T-helper 17 cell (primary cell): ENCODE data around the gene PEMT. TPM values are rescaled to one million over a fixed set of nuclear protein-coding genes. Genes with fewer than 3 reads are reported as not detected.

Source experiments
- ATAC-seq: fragments of 150-1000 bp; cut with Tn5 transposase; 2 replicates; pipeline ENCODE4 v1.10.0; 2021; ENCODE audit warnings: mild to moderate bottlenecking, moderate library complexity
- DNase-seq, 3 donors: peaks; one replicate each; pipeline versions ENCODE4 v3.0.0 to v3.0.0-alpha.2; 2020 to 2021
- H3K9me3 ChIP-seq: one replicate; pipeline ENCODE4 v1.7.0; 2013; ENCODE audit warnings: low read length, mild to moderate bottlenecking; ENCODE audit not compliant: control insufficient read depth, poor library complexity, severe bottlenecking
- H3K27ac Mint-ChIP-seq: one replicate; pipeline ENCODE4 v1.8.0; 2022; ENCODE audit warnings: mild to moderate bottlenecking, moderate library complexity, mixed read lengths
- H3K27me3 Mint-ChIP-seq: one replicate; pipeline ENCODE4 v1.8.0; 2022; ENCODE audit warnings: mixed read lengths
- H3K36me3 Mint-ChIP-seq: one replicate; pipeline ENCODE4 v1.8.0; 2022; ENCODE audit warnings: low read depth, mixed read lengths
- H3K4me1 Mint-ChIP-seq: one replicate; pipeline ENCODE4 v1.8.0; 2022; ENCODE audit warnings: mild to moderate bottlenecking, mixed read lengths
- H3K4me3 Mint-ChIP-seq: one replicate; pipeline ENCODE4 v1.8.0; 2022; ENCODE audit warnings: mild to moderate bottlenecking, moderate library complexity, mixed read lengths
- total RNA-seq, 4 donors: library from RNA in 2 of 4; stranded (reverse) in 2 of 4; gene quantifications; one replicate each; pipeline ENCODE4 v1.2.3 and lab custom pipeline; 2022 to 2026

Gene PEMT
- total RNA-seq, 2 donors from 2014 or later, result 13.8 to 14.8 TPM

DNA sequence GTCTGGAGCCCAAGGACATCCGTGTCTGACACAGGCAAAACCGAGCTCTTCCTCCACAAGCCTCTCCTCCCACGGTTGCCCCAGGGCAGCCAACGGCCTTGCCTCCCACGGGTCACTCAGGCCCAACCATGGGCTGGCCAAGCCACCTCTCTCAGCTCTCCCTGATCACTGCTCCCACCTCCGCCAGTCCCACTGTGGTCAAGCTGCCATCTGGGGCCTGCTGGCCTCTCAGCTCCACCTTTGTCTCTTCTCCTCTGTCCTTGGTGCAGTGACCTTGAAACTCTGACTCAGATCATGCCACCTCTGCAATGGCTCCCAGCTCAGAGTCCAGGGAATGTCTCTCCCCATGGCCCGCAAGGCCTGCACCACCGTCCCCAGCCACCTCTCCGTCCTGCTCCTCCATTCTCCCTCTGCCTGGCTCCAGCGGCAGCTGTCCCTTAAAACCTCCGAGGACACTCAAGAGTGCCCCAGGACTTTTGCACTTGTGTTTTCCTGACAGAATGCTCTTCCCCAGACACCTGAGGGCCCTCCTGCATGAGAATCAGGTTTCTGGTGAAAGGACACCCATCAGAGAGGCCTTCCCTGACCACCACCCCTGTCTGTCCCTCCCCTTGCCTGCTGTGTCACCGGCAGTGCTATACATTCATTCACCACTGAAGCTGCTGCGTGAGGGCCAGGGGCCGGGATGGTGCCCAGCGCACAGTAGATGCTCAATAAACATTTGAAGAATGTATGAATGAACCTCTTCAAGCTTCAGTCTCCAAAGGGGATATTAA lies 19.3 kb downstream of the PEMT start:
- no peak for ATAC-seq
- H3K9me3 ChIP-seq, result no peaks in the 10 kb centered on the region
- Mint-ChIP-seq H3K4me1 (peaks cover 18% of the 10 kb centered on the region), H3K27me3 (no peaks in the 10 kb centered on the region), H3K27ac (peak overlapping the region; percentile 59), H3K4me3 (no peak overlapping the region), H3K36me3 (peaks cover 3% of the 10 kb centered on the region)
- no peak for DNase-seq

DNA sequence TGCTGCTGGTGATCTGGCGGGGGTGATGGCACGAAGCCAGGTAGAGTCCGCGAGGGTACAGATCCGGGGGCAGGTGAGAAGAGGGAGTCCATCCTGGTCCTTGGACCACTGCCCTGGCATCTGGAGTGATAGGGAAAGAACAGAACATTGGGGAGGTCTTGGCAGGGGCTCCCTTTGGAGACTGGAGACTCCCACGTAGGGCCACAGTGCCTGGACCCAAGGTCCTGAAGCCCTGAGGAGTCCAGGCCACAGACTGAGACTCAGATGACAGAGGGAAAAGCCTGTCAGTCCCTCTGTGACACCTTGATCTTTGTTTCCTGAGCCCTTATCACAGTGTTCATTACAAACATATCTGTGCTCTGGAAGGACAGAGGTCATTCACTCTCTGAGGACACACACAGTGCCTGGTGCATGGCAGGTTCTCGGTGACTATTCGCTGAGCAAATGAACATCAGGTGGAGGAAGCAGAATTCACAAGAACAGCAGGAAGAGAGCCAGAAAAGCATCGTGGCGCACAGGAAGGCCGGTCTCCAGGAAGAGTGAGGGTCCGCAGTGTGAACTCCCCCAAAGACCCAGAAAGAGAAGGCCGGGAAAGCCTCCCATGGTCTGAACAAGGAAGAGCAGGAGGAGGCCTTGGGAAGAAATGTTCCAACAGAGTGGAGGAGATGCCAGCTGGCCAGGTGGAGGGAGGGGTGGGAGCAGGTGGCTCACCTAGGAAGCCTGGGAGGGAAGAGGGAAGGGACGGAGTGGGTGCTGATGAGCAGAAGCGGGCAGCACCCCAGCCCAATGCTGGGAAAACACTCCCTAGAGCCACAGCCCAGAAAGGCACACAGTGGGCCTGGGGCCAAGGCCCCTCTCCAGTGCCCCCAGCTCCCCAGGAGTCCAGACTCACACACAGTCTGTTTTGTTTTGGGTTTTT lies 20.5 kb downstream of the PEMT start:
- H3K36me3 Mint-ChIP-seq, result peaks cover 3% of the 10 kb centered on the region
- ATAC-seq, result no peak
- DNase-seq, result no peak
- no peak overlapping the region for H3K4me3 Mint-ChIP-seq
- H3K27ac Mint-ChIP-seq, result peak overlapping the region; percentile 84
- no peaks in the 10 kb centered on the region for H3K9me3 ChIP-seq
- H3K27me3 Mint-ChIP-seq, result no peaks in the 10 kb centered on the region
- H3K4me1 Mint-ChIP-seq, result peaks cover 18% of the 10 kb centered on the region

DNA sequence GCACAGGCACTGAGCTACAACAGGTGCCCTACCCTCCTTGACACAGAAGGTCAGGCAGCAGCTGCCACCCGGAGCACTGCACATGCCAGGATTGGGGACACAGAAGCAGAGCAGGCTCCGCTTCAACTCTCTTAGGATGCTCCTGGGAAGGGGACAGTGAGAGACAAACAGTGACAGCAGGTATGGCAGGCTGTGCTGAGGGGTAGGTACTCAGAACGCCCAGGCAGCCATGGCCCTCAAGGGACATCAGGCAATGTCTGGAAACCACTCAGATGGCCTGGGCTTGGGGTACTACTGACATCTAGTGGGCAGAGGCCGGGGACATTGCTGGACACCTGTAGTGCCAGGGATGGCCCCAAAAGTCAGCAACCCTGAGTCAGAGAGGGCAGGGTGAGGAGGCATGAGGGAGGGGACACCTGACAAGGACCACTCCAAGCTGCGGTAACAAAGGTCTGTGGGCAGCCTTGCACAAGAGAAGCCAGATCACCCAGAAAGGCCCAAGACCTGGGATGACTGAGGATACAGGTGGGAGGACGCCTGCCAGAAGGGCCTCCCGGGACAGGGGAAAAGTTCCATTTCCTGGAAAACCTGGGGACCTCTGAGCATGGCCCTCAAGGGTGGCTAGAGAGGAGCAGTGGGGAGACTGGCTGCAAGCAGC lies 21.2 kb downstream of the PEMT start:
- no peak for DNase-seq
- no peaks in the 10 kb centered on the region for H3K9me3 ChIP-seq
- Mint-ChIP-seq H3K27me3 (no peaks in the 10 kb centered on the region), H3K27ac (peak overlapping the region; percentile 84), H3K36me3 (peaks cover 3% of the 10 kb centered on the region), H3K4me3 (no peak overlapping the region), H3K4me1 (peaks cover 19% of the 10 kb centered on the region)
- ATAC-seq, result no peak

DNA sequence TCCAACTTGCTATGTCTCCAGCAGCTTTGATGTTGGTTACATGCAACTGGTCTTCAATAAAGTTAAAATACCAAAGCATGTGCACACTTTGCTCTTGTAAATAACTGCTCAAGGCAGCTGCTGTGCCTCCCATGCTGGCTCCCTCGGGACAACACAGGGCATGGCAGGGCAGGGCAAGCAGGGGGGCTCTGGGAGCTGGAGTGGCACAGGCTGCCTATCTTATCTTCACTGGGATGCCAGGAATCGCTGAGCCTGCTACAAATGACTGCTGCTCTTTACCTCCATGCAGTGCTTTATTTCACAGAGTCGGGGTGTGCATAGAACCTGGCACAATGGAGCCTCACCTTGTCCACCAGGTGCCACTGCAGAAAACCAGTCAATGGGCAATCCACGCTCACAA lies 21.8 kb downstream of the PEMT start:
- peaks cover 23% of the 10 kb centered on the region for H3K4me1 Mint-ChIP-seq
- DNase-seq (no peak), ATAC-seq (no peak)
- H3K36me3 Mint-ChIP-seq, result peaks cover 3% of the 10 kb centered on the region
- H3K4me3 Mint-ChIP-seq, result peak overlapping the region; percentile 45
- no peaks in the 10 kb centered on the region for H3K27me3 Mint-ChIP-seq
- peak overlapping the region; percentile 84 for H3K27ac Mint-ChIP-seq
- no peaks in the 10 kb centered on the region for H3K9me3 ChIP-seq

DNA sequence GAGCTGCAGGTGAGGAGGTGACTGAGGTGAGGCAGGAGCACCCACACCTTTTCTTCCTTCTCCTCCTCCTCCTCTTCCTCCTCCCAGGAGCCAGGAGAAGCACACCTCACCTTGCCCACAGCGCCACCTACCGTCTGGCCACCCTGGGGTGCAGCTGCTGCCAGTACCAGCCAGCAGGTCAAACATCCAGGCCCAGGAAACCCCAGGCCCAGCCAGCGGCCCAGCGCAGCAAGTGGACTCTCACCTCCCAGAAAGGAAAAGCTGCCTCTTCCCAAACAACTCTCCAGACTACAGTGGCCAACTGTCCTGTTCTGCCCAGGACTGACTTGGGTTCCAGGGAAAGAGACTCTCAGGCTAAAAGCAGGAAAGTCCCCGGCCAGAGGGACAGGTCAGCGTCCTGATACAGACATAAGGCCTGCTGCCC lies 22.7 kb downstream of the PEMT start:
- DNase-seq (peak; percentile 19 to 47 (median 31)), ATAC-seq (no peak)
- Mint-ChIP-seq H3K4me1 (peaks cover 23% of the 10 kb centered on the region), H3K36me3 (peaks cover 3% of the 10 kb centered on the region), H3K27ac (no peak overlapping the region), H3K27me3 (no peaks in the 10 kb centered on the region), H3K4me3 (no peak overlapping the region)
- H3K9me3 ChIP-seq, result no peaks in the 10 kb centered on the region

DNA sequence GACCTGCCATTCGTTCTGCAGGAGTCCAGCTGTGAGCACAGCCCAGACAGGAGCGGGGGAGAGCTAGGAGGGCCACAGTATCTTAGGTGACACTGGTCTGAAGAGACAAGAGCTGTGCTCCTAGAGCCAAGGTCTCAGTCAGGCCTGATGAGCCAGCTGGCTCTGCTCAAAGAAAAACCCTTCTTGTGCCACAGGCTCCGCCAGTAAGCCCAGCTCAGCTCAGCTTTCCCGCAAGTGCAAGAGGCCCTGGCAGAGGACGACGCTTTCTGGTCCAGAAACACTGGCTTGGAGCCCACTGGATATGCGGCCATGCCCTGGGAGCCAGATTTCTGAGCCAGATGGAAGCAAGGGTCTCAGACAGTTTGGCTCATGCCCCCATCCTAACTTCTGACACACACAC lies 23.9 kb downstream of the PEMT start:
- Mint-ChIP-seq H3K4me1 (peaks cover 25% of the 10 kb centered on the region), H3K36me3 (peaks cover 3% of the 10 kb centered on the region), H3K27me3 (no peaks in the 10 kb centered on the region), H3K4me3 (no peak overlapping the region), H3K27ac (no peak overlapping the region)
- H3K9me3 ChIP-seq, result no peaks in the 10 kb centered on the region
- ATAC-seq (no peak), DNase-seq (no peak)

DNA sequence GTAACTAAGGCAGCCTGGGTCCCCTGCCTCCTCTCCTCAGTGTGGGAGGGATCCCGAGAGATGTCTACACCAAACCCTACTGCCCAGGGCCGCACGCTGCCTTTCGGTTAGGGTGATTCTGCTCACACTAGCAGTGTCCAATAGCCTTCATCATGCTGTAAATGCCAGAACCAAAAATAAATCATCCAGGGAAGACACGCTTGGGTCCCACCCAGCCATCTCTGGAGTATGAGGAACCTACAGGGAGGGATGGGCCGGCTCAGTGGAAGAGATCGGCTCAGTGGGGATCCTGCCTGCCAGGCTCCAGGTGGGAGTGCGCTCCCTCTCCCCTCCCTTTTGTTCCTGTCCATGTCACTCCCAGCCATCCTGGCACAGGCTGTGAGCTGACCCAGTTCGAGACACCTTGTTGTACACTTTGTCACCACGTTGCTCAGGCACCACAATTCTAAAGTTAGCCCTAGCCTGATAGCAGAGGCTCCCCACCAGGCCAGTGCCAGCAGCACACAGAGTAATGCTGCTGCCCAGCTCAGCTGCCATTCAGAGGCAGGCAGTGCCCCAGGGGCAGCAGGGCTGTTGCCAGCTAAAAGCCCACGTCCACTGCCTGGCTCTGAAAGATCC lies 24.5 kb downstream of the PEMT start:
- peaks cover 21% of the 10 kb centered on the region for H3K4me1 Mint-ChIP-seq
- H3K36me3 Mint-ChIP-seq, result peaks cover 3% of the 10 kb centered on the region
- no peak for DNase-seq
- H3K4me3 Mint-ChIP-seq, result no peak overlapping the region
- no peak overlapping the region for H3K27ac Mint-ChIP-seq
- H3K9me3 ChIP-seq, result no peaks in the 10 kb centered on the region
- H3K27me3 Mint-ChIP-seq, result no peaks in the 10 kb centered on the region
- no peak for ATAC-seq

DNA sequence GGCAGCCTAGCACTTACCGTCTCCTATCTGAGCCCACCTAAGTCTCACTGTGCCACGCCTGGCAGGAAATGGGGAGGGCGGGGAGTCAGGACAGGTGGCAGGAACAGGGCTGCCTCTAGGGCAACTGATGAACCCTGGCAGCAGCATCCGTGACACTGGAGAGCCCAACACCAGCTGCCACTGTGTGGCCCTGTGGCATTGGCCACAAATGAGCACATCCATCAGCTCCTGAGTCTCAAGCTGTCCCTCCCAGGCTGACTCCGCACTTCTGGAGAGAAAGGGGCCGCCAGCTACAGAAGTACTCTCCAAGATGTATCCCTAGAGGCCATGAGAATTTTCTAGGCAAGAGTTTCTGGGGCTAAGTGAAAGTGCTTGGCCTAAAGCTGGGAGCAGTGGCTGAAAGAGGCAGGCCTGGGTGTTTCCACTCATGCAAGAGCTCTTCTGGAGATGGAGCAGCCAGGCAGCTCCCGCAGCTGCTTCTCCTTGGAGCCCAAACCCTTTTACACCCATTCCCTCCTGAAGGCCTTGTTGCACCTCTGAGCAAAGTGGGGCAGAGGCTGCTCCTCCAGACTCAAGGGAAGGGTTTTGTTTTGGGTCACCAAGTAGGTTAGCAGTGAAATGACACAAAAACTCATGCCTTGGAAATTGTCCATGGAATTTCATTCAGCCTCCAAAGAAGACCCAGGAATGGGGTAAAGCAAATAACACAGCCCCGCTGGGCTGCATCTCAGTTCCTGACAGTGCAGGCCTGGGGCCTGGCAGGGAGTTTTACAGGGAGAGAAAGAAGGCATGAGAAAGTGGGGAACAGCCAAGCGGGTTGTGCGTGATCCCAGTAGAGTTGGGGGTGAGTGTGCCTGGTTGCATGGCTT lies 25.8 kb downstream of the PEMT start:
- Mint-ChIP-seq H3K4me3 (no peak overlapping the region), H3K36me3 (no peaks in the 10 kb centered on the region), H3K27me3 (no peaks in the 10 kb centered on the region), H3K4me1 (peaks cover 22% of the 10 kb centered on the region), H3K27ac (no peak overlapping the region)
- no peaks in the 10 kb centered on the region for H3K9me3 ChIP-seq
- DNase-seq, result no peak
- no peak for ATAC-seq

DNA sequence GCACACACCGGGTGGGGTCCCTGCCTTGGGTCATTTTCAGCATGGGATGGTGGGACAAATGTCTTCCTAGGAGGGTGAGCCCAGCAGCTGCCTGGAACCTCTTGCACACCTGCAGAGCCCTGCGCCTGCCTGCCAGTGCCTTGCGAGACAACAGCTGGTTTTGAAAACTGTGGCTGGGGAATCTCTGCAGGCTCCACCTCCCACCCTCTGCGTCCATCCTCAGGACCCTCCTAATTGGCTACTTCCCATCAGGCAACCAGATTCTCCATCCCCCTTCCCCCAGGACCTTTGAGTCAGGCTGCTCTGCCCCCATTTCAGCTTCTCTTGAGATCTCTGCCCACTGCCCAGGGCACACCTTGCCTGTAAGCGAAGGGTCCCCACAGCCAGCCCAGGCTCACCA lies 26.6 kb downstream of the PEMT start:
- H3K4me1 Mint-ChIP-seq, result peaks cover 19% of the 10 kb centered on the region

DNA sequence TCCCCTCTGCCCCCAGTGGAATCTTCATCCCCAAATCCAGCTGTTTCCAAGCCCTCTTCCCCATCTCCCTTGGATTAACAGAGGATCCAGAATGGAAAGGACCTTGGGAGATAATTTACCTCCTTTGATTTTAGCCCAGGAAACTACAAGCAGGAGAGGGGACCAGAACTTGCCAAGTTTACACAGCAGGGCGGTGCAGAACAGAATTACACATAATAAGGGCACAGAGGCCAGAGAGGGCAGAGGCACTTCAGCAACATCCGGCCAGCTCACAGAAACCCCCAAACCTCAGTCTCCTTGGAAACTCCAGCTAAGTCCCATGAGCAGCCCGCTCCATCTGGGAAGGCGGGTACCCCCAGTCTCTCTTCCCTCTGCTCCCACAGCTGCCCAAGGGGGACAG lies 27.2 kb downstream of the PEMT start:
- DNase-seq, result no peak
- no peaks in the 10 kb centered on the region for H3K9me3 ChIP-seq
- H3K27ac Mint-ChIP-seq, result no peak overlapping the region
- ATAC-seq, result no peak
- no peak overlapping the region for H3K4me3 Mint-ChIP-seq
- H3K4me1 Mint-ChIP-seq, result peaks cover 19% of the 10 kb centered on the region
- no peaks in the 10 kb centered on the region for H3K36me3 Mint-ChIP-seq
- H3K27me3 Mint-ChIP-seq, result no peaks in the 10 kb centered on the region

More for the DNA sequence above, 26.6 kb downstream of the PEMT start:
- H3K27me3 Mint-ChIP-seq, result no peaks in the 10 kb centered on the region
- ATAC-seq (no peak), DNase-seq (no peak)
- H3K4me3 Mint-ChIP-seq, result no peak overlapping the region
- H3K27ac Mint-ChIP-seq, result no peak overlapping the region
- no peaks in the 10 kb centered on the region for H3K36me3 Mint-ChIP-seq
- no peaks in the 10 kb centered on the region for H3K9me3 ChIP-seq

DNA sequence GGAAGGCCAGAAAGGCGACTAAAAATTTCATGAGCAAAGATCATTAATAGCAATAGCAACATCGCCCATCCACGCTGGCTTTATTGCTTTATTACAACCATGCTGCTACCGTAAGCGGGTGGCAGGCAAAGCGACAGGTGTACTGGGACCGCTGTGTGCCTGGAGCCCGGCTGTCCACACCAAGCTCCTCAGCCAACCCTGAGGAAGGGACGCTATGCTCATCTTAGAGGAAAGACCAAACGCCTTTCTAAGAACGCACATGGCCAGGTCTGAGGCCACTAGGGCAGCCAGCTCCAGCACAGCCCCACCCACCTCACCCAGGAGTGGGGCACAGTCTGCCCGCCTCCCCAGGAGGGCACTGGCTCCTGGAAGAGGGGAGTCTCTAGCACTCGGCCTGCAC lies 28.0 kb downstream of the PEMT start:
- Mint-ChIP-seq H3K4me1 (peaks cover 17% of the 10 kb centered on the region), H3K27me3 (no peaks in the 10 kb centered on the region), H3K36me3 (no peaks in the 10 kb centered on the region), H3K4me3 (no peak overlapping the region), H3K27ac (no peak overlapping the region)
- no peak for DNase-seq
- ATAC-seq, result no peak
- H3K9me3 ChIP-seq, result no peaks in the 10 kb centered on the region

DNA sequence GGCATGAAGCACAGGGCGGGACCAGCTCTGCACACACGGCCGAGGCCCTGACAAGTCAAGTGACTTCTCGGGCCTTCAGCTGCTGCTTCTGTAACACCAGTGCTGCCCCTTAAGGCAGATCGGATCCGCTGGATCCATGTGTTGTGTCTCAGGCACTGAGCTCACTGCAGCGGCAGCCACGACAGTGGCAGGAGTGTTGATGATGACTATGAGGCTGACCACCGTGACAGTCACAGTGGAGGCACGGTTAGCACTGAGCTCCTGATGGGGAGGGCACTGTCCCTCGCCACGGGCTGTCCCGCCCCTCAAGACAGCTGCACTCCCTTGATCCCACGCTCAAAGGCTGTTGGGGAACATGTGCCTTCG lies 29.4 kb downstream of the PEMT start:
- ATAC-seq, result no peak
- H3K27ac Mint-ChIP-seq, result no peak overlapping the region
- H3K27me3 Mint-ChIP-seq, result no peaks in the 10 kb centered on the region
- H3K9me3 ChIP-seq, result no peaks in the 10 kb centered on the region
- no peaks in the 10 kb centered on the region for H3K36me3 Mint-ChIP-seq
- no peak overlapping the region for H3K4me3 Mint-ChIP-seq
- H3K4me1 Mint-ChIP-seq, result peaks cover 11% of the 10 kb centered on the region
- no peak for DNase-seq
